HG02759 (cell line): ENCODE results near the gene CAPZA3.
"Not testable (repeated sequence)": the region's sequence is repeated elsewhere in the genome, so short reads cannot be mapped to it uniquely, and the experiment has no call there.

ENCODE experiments used
- ATAC-seq: cut with Tn5 transposase; IDR thresholded peaks from one replicate; pipeline ENCODE4 v1.9.1; 2021; ENCODE audit warnings: mild to moderate bottlenecking, moderate library complexity; ENCODE audit not compliant: unreplicated experiment

Gene CAPZA3

GRCh38 chr12:18753481-18754123, 15.7 kb downstream of the CAPZA3 start:
- no peak for ATAC-seq

GRCh38 chr12:18754124-18754707, 16.3 kb downstream of the CAPZA3 start:
- no peak for ATAC-seq

- ATAC-seq: no peak
These were observed 17.4 kb downstream of the CAPZA3 start for GRCh38 chr12:18755341-18755740.

GRCh38 chr12:18766479-18766878, 28.6 kb downstream of the CAPZA3 start:
- ATAC-seq: not testable (repeated sequence)

GRCh38 chr12:18782827-18783226, 44.9 kb downstream of the CAPZA3 start:
- no peak for ATAC-seq

GRCh38 chr12:18785465-18785864, 47.5 kb downstream of the CAPZA3 start:
- ATAC-seq: not testable (repeated sequence)
